ENCODE data around the gene SLITRK1. TPM values are rescaled to one million over a fixed set of nuclear protein-coding genes. Genes with fewer than 3 reads are reported as not detected.

Gene SLITRK1, protein sequence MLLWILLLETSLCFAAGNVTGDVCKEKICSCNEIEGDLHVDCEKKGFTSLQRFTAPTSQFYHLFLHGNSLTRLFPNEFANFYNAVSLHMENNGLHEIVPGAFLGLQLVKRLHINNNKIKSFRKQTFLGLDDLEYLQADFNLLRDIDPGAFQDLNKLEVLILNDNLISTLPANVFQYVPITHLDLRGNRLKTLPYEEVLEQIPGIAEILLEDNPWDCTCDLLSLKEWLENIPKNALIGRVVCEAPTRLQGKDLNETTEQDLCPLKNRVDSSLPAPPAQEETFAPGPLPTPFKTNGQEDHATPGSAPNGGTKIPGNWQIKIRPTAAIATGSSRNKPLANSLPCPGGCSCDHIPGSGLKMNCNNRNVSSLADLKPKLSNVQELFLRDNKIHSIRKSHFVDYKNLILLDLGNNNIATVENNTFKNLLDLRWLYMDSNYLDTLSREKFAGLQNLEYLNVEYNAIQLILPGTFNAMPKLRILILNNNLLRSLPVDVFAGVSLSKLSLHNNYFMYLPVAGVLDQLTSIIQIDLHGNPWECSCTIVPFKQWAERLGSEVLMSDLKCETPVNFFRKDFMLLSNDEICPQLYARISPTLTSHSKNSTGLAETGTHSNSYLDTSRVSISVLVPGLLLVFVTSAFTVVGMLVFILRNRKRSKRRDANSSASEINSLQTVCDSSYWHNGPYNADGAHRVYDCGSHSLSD
- total RNA-seq: not detected in 2 replicates

DNA sequence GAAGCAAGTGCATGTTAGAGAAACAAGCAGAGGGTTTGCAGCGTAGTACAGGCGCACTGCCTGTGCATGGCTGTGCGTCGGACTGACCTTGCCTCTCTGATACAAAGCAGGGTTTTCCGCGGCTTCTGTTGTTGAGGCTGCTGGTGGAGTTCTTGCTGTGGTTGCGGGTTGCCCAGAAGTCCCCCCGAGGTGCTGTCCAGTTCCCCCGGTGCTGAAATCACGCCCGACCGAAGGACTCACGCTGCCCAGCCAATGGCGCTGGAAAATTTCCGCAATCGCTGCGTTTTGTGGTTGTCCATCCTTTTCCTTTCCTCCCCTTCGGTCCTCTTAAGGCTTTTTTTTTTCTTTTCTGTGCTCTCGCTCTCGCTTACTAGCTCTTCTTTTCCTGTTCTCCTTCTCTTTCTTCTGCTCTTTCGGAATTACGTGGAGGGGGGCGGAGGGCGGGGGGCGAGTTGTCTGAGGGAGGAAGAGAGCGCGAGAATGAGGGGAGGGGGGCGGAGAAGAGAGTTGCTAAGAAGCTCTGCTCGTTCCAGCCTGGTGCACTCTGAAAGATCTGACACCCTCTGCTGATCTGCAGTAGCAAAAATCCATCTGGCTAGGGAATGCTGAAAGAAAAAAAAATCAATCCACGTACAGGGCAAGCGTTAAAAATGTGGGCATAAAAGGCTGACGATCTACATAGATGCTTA lies at the start of gene SLITRK1:
Gene SLITRK1, minus strand, starts transcription at position 558 of the 689 bp plus-strand sequence. CDS start 967 bp downstream, outside the sequence.

